ENCODE data around the gene RPN2. TPM values are rescaled to one million over a fixed set of nuclear protein-coding genes. Genes with fewer than 3 reads are reported as not detected.

Gene RPN2
- total and polyA plus RNA-seq, 2 donors (not counting 3 experiments of a cell fraction or from before 2014, with no cell fraction given), result 283 to 530 TPM

DNA sequence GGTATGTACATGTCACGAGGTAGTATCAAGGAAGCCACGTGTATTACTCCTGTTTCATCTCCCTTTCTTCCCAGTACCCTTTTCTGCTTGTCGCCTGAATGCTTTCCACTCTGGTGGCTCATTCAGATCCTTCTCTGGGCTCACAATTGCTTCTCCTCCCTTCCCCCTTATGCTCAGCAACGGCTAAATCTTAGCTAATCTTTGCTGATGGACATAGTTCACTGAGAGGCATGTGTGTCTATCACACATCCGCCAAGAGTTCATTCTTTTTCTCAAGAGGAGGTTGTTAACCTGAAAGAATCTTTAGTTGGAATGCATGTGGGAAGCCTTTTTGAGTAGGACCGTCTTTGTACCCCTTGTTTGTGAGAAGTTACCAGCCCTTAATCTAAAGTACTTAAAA, 26.0 kb downstream of the RPN2 start:
- no peaks in the 10 kb centered on the region for H3K9me3 ChIP-seq (replicated peaks; ENCODE audit: control insufficient read depth, insufficient read depth, low read length)
- peaks cover 2% of the 10 kb centered on the region for H4K20me1 ChIP-seq (replicated peaks; ENCODE audit: control insufficient read depth, extremely low read depth, insufficient read depth, low read length)
- dilution Hi-C loops (cut with MboI; ENCODE audit: extremely low pct_ligation_motif_present, low sequenced_read_pairs), result no loop called here
- no peaks in the 10 kb centered on the region for H3K9me1 ChIP-seq (replicated peaks; ENCODE audit: control insufficient read depth, extremely low read depth, insufficient read depth, low read length)
- peaks cover 43 to 48% of the 10 kb centered on the region in 2 experiments for H3K36me3 ChIP-seq (ENCODE audit: control insufficient read depth in 2 of 2, extremely low read depth in 1 of 2, insufficient read depth in 2 of 2, low read length in 2 of 2)
- H3K4me1 ChIP-seq (ENCODE audit: control insufficient read depth, extremely low read depth, insufficient read depth, low read length), result no peaks in the 10 kb centered on the region
- DNase-seq (ENCODE audit: low read depth, low spot score) (no peak), FAIRE-seq (no peak)
- intact Hi-C loops (cut with micrococcal nuclease), result no loop called here
- CTCF ChIA-PET, result interaction anchor here (2.2 to 2.6 kb wide), 2 partner anchors 10 to 14 kb away, joined by 10 read pairs; no protein-coding TSS in a partner anchor
- H3K27me3 ChIP-seq (ENCODE audit: control insufficient read depth in 2 of 2, insufficient read depth in 2 of 2, low read length in 2 of 2), result no peaks in the 10 kb centered on the region
- TF ChIP-seq POLR2AphosphoS5 (IDR thresholded peaks at IDR 0.05; ENCODE audit: insufficient read depth, low read depth, low read length), result no peak
- TF ChIP-seq EZH2 (IDR thresholded peaks at IDR 0.05; ENCODE audit: borderline replicate concordance, low read depth, low read length, severe bottlenecking), result no peak
- TF ChIP-seq, protein P1, sequence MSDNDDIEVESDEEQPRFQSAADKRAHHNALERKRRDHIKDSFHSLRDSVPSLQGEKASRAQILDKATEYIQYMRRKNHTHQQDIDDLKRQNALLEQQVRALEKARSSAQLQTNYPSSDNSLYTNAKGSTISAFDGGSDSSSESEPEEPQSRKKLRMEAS (IDR thresholded peaks at IDR 0.05; ENCODE audit: insufficient read depth, insufficient read length), result no peak
- no peak for TF ChIP-seq FOS (IDR thresholded peaks at IDR 0.05; ENCODE audit: borderline replicate concordance, insufficient read depth, low read length)
- no peak for TF ChIP-seq JUN (IDR thresholded peaks at IDR 0.05; ENCODE audit: borderline replicate concordance, insufficient read depth, insufficient read length, low read depth)
- no peak for TF ChIP-seq MYC (IDR thresholded peaks at IDR 0.05; ENCODE audit: low read depth, low read length)
- TF ChIP-seq GATA2 (IDR thresholded peaks at IDR 0.05; ENCODE audit: insufficient read depth, insufficient read length, low read depth, low read length), result no peak
- TF ChIP-seq, protein P2, sequence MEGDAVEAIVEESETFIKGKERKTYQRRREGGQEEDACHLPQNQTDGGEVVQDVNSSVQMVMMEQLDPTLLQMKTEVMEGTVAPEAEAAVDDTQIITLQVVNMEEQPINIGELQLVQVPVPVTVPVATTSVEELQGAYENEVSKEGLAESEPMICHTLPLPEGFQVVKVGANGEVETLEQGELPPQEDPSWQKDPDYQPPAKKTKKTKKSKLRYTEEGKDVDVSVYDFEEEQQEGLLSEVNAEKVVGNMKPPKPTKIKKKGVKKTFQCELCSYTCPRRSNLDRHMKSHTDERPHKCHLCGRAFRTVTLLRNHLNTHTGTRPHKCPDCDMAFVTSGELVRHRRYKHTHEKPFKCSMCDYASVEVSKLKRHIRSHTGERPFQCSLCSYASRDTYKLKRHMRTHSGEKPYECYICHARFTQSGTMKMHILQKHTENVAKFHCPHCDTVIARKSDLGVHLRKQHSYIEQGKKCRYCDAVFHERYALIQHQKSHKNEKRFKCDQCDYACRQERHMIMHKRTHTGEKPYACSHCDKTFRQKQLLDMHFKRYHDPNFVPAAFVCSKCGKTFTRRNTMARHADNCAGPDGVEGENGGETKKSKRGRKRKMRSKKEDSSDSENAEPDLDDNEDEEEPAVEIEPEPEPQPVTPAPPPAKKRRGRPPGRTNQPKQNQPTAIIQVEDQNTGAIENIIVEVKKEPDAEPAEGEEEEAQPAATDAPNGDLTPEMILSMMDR (IDR thresholded peaks at IDR 0.05; ENCODE audit: extremely low read depth in 1 of 2, insufficient read depth in 1 of 2, low read depth in 1 of 2, low read length in 2 of 2), result no peak
- TF ChIP-seq POLR2A (IDR thresholded peaks at IDR 0.05; ENCODE audit: low read depth, low read length), result no peak
- POLR2A ChIA-PET, result no interaction called here
- no peak overlapping the region for H3K9ac ChIP-seq (replicated peaks; ENCODE audit: extremely low read depth, insufficient read depth, low read length)
- H2AFZ ChIP-seq (ENCODE audit: low read depth, low read length), result no peak overlapping the region
- no peak overlapping the region for H3K27ac ChIP-seq (ENCODE audit: insufficient read depth, low read depth, low read length)
- no TSS peak for BruUV-seq (replicated peaks)
- H3K4me2 ChIP-seq (ENCODE audit: insufficient read depth, low read length), result no peak overlapping the region
- H3K4me3 ChIP-seq (replicated peaks in 1 of 3; ENCODE audit: insufficient read depth in 1 of 3, low read depth in 1 of 3, low read length in 3 of 3), result no peak overlapping the region
- peaks cover 25% of the 10 kb centered on the region for H3K79me2 ChIP-seq (ENCODE audit: control insufficient read depth, insufficient read depth, low read length)
